Right lobe of liver (tissue), 6 donors: ENCODE results near the gene STAB1. TPM values are rescaled to one million over a fixed set of nuclear protein-coding genes. Genes with fewer than 3 reads are reported as not detected.
A peak's percentile ranks its signal among the peaks of the same experiment; 100 is the strongest.

Experiments
- ATAC-seq, 4 donors: fragments of 200-7000 bp; cut with Tn5 transposase; one replicate each; pipeline ENCODE4 v1.9.1; 2020; ENCODE audit warnings: mild to moderate bottlenecking in 4 of 4, moderate library complexity in 4 of 4
- DNase-seq, 3 donors: peaks; one replicate each; pipeline ENCODE4 v3.0.0-alpha.2; 2020
- H3K27ac ChIP-seq, 3 donors: fragments of 200-600 bp; one replicate each; pipeline ENCODE4 v1.8.0; 2022
- H3K27me3 ChIP-seq, 2 donors: fragments of 200-600 bp; one replicate each; pipeline ENCODE4 v1.8.0; 2022
- H3K36me3 ChIP-seq, 4 donors: fragments of 200-600 bp; sonication (generic) in 1 of 4; one replicate each; pipeline versions ENCODE4 v1.5.1 to v1.8.0; 2017 to 2022; ENCODE audit warnings: control low read depth in 1 of 4
- H3K4me1 ChIP-seq, 4 donors: fragments of 200-600 bp; sonication (generic) in 1 of 4; one replicate each; pipeline versions ENCODE4 v1.5.1 to v1.8.0; 2017 to 2022; ENCODE audit warnings: control low read depth in 1 of 4
- H3K4me3 ChIP-seq, 3 donors: fragments of 200-600 bp; one replicate each; pipeline ENCODE4 v1.8.0; 2022
- H3K9me3 ChIP-seq, 4 donors: fragments of 200-600 bp; sonication (generic) in 1 of 4; one replicate each; pipeline versions ENCODE4 v1.5.1 to v1.8.0; 2017 to 2022; ENCODE audit warnings: control low read depth in 1 of 4
- POLR2A ChIP-seq: fragments of 450-650 bp; IDR thresholded peaks from one replicate; pipeline ENCODE4 v1.6.1; 2017; ENCODE audit warnings: antibody characterized with exemption, mild to moderate bottlenecking
- WGBS: methylation state at CpG from one replicate; pipeline ENCODE4 v1.1.6; 2018; ENCODE audit warnings: low coverage, low lambda C conversion rate; ENCODE audit not compliant: insufficient coverage; ENCODE audit errors: missing lambda C conversion rate; 5-methylcytosine and 5-hydroxymethylcytosine counted together
- intact Hi-C, 2 donors: fragments of 100-400 bp; cut with DNase I; formaldehyde crosslinking; loops; one replicate each; pipeline versions ENCODE4 v1.11.2 to v1.14.1; 2022
- total RNA-seq, 6 experiments: library from RNA; depleted of rRNA in 2 of 6; stranded (reverse); fragments of >200 nt in 2 of 6; fragmentation: NEBNext Ultra II Directional in 3 of 6; extraction: Animal tissue kit (Norgen Biotek cat#: 25700) in 3 of 6; gene quantifications; one replicate each; pipeline versions ENCODE4 v1.1.0 to v1.2.4, GENCODE V29; 2016 to 2023
- TF ChIP-seq, protein P1 (sequence below), 4 donors: fragments of 200-600 bp in 3 of 4; fragments of 450-650 bp in 1 of 4; IDR thresholded peaks; one replicate each; pipeline versions ENCODE4 v1.5.1 to v1.8.0; 2016 to 2022; ENCODE audit warnings: antibody characterized with exemption in 4 of 4, mild to moderate bottlenecking in 2 of 4
- donor health status: DM: no; HTN: yes; CAD: no.
- donor health status: DM: no; HTN: no; CAD: no.
- donor health status: DM: no; HTN: no; CAD: no.
- donor health status: DM: no; HTN: yes; CAD: no.
- donor health status: DM: no; HTN: yes; CAD: no.

The STAB1 gene
- total RNA-seq, 6 experiments from 2014 or later, result 60.7 to 268 (median 92.5) TPM

DNA sequence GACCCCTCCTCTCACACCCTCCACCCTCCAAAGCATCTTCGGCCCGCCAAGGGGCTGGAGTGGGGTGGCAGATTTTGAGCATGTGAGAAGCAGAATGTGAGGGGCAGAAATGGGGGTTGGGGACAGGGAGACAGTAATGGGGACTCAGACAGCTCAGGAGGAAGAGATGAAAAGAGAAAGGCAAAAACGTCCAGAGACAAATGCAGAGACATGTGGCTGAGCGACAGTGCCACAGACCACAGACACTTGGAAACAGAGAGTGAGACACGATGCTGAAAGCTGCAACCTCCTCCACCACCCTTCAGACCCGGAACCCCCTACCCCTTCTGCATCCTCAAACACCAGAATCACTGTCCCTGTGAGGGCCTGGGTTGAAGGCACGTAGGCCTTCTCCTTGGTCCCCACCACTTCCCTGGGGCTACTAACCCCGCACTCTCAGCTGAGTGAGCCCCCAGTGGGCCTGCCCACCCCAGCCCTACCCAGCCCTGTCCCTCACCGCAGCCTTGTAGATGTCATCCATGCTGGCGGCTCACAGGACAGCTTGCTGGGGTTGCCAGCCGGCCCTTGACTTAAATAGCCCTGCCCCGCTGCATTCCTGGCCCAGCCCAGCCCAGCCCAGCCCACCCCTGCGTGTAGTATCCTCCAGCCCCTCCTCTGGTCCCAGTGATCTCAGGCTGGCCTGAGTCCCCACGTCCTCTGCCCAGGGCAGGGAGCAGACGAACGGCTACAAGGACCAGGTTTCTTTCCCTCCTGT, 41.5 kb upstream of the STAB1 start, which contains the start of gene TNNC1:
Gene TNNC1, minus strand, starts transcription at position 546 of the 754 bp plus-strand sequence. Its CDS starts 26 bp downstream, at position 520.
- no peaks in the 10 kb centered on the region for H3K9me3 ChIP-seq
- 52% methylated on average over 7 of the region's 16 CpGs for WGBS
- peak within 1 kb of the TSS; percentile 73 to 92 (median 86) for H3K27ac ChIP-seq
- peaks cover 0 to 13% (median 4%) of the 10 kb centered on the region in 4 donors for H3K36me3 ChIP-seq
- H3K4me1 ChIP-seq, result peaks cover 0 to 15% (median 3%) of the 10 kb centered on the region in 4 donors
- peak within 1 kb of the TSS; percentile 43 to 77 (median 66) for H3K4me3 ChIP-seq
- DNase-seq, result no peak
- ATAC-seq, result no peak
- intact Hi-C loops, result no loop called here
- no peak for TF ChIP-seq POLR2A
- TF ChIP-seq, protein P1, sequence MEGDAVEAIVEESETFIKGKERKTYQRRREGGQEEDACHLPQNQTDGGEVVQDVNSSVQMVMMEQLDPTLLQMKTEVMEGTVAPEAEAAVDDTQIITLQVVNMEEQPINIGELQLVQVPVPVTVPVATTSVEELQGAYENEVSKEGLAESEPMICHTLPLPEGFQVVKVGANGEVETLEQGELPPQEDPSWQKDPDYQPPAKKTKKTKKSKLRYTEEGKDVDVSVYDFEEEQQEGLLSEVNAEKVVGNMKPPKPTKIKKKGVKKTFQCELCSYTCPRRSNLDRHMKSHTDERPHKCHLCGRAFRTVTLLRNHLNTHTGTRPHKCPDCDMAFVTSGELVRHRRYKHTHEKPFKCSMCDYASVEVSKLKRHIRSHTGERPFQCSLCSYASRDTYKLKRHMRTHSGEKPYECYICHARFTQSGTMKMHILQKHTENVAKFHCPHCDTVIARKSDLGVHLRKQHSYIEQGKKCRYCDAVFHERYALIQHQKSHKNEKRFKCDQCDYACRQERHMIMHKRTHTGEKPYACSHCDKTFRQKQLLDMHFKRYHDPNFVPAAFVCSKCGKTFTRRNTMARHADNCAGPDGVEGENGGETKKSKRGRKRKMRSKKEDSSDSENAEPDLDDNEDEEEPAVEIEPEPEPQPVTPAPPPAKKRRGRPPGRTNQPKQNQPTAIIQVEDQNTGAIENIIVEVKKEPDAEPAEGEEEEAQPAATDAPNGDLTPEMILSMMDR (IDR thresholded peaks at IDR 0.05), result no peak
- H3K27me3 ChIP-seq, result no peaks in the 10 kb centered on the region

DNA sequence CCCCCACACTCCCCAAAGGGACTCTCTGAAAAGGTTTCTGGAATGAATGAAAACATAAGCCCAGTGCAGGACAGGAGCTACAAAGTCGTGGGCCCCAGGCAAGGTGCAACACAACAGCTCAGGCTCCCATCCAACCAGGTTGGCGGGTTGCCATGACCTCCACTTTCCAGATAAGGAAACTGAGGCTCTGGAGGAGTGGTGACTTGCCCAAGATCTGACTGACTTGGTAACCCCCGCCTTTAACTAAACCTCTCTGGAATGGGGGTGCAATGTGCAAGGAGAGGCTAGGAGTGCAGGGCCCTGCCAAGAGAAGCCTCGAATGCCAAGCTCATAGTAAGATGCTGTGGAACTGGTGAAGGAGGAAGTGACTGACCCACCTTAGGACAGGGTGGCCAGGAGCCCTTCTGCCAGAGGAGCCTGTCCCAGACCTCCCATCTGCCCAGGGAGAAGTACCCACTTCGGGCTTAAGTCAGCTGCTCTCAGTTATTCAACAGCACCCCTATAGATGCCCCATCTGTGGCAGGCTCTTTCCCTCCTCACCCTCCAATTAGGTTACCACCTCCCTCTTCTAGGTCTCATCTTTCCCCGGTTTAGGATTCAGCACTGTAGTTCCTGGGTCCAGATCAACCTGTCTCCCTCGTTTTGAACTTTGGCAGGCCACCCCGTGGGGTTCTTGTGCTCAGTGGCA, 40.7 kb upstream of the STAB1 start:
- no peak for TF ChIP-seq POLR2A
- TF ChIP-seq, protein P1 (IDR thresholded peaks at IDR 0.05), result no peak
- ATAC-seq (no peak), DNase-seq (no peak)
- Histone ChIP-seq H3K4me3 (peak overlapping the region in 2 of 3 donors; percentile 43 to 77), H3K36me3 (peaks cover 0 to 21% (median 7%) of the 10 kb centered on the region in 4 donors), H3K27me3 (no peaks in the 10 kb centered on the region), H3K27ac (peak overlapping the region; percentile 73 to 92 (median 86)), H3K4me1 (peaks cover 0 to 15% (median 3%) of the 10 kb centered on the region in 4 donors), H3K9me3 (no peaks in the 10 kb centered on the region)
- 66% methylated on average over 7 of the region's 8 CpGs for WGBS
- intact Hi-C loops, result no loop called here

DNA sequence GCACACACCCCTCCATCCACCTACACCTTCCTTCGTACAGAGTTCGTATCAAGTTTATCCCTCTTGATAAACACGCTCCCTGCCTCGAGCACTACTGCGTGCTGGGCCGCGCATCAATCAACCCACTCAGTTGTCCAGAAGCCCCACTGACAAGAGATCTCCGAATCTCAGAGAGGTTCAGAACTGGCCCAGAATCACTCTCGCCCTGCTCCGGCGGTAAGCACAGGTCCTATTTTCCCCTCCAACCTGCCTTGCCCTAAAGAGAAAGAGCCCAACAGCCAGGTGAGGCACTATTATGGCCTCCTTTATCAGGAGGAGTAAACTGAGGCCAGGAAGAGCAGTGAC, 40.2 kb upstream of the STAB1 start:
- intact Hi-C loops, result no loop called here
- Histone ChIP-seq H3K27me3 (no peaks in the 10 kb centered on the region), H3K36me3 (peaks cover 0 to 23% (median 7%) of the 10 kb centered on the region in 4 donors), H3K9me3 (no peaks in the 10 kb centered on the region), H3K4me3 (peak overlapping the region; percentile 43 to 77 (median 66)), H3K4me1 (peaks cover 0 to 15% (median 3%) of the 10 kb centered on the region in 4 donors), H3K27ac (peak overlapping the region; percentile 73 to 92 (median 86))
- DNase-seq (no peak), ATAC-seq (no peak)
- no peak for TF ChIP-seq POLR2A
- TF ChIP-seq, protein P1 (IDR thresholded peaks at IDR 0.05), result no peak
- WGBS, result 16% methylated on average over 10 of the region's 11 CpGs

- peak within 1 kb of the TSS; percentile 73 to 92 (median 86) for H3K27ac ChIP-seq
- intact Hi-C loops, result no loop called here
- peaks cover 0 to 15% (median 3%) of the 10 kb centered on the region in 4 donors for H3K4me1 ChIP-seq
- H3K9me3 ChIP-seq, result no peaks in the 10 kb centered on the region
- ATAC-seq, result peak; percentile 83 to 92 (median 86)
- TF ChIP-seq, protein P1 (IDR thresholded peaks at IDR 0.05), result no peak
- TF ChIP-seq POLR2A, result peak; percentile 53
- WGBS, result under 1% methylated on average over 23 of the region's 86 CpGs
- H3K27me3 ChIP-seq, result no peaks in the 10 kb centered on the region
- DNase-seq, result peak; percentile 90 to 92 (median 92)
- H3K36me3 ChIP-seq, result peaks cover 0 to 28% (median 7%) of the 10 kb centered on the region in 4 donors
- peak within 1 kb of the TSS; percentile 43 to 77 (median 66) for H3K4me3 ChIP-seq
Measured at GRCh38 chr3:52455283-52456168, 39.6 kb upstream of the STAB1 start, which contains the start of gene NISCH. Gene NISCH (plus strand): TSS chr3:52455604. CDS start chr3:52455642, 38 bp downstream.
